SU-DHL-6 (cell line): ENCODE data around the gene ATP6V1C2.
"Not testable (repeated sequence)": the region's sequence is repeated elsewhere in the genome, so short reads cannot be mapped to it uniquely, and the experiment has no call there.

Source experiments
- H2AFZ ChIP-seq: fragments of 200-600 bp; sonication (generic); 2 replicates; pipeline ENCODE4 v1.6.1; 2014; ENCODE audit warnings: low read depth, mild to moderate bottlenecking, moderate library complexity, mixed read lengths, antibody characterized with exemption, low read length; ENCODE audit not compliant: severe bottlenecking
- H3F3A ChIP-seq: fragments of 200-600 bp; shearing (Covaris generic); 2 replicates; pipeline ENCODE4 v1.6.0; 2016; ENCODE audit warnings: antibody characterized with exemption, mild to moderate bottlenecking; ENCODE audit not compliant: insufficient read depth
- H3K27ac ChIP-seq: fragments of 200-600 bp; sonication (generic); 2 replicates; pipeline ENCODE4 v1.5.1; 2016; ENCODE audit warnings: low read depth, mild to moderate bottlenecking, low read length, moderate library complexity, mixed read lengths
- H3K27me3 ChIP-seq: fragments of 200-600 bp; sonication (generic), shearing (Covaris generic); 2 replicates; pipeline ENCODE4 v1.6.0; 2014; ENCODE audit warnings: mild to moderate bottlenecking, low read length
- H3K36me3 ChIP-seq: fragments of 200-600 bp; sonication (generic); 2 replicates; pipeline ENCODE4 v1.6.1; 2014; ENCODE audit warnings: mild to moderate bottlenecking, low read length, mixed read lengths
- H3K4me2 ChIP-seq: fragments of 300-600, 200-600 bp; shearing (Covaris generic), sonication (generic); 2 replicates; pipeline ENCODE4 v1.6.0; 2014; ENCODE audit warnings: low read length, low read depth, mild to moderate bottlenecking; ENCODE audit not compliant: poor library complexity, severe bottlenecking
- H3K4me3 ChIP-seq: fragments of 200-600 bp; sonication (generic); 2 replicates; pipeline ENCODE4 v1.5.1; 2014; ENCODE audit warnings: antibody characterized with exemption, low read length, mild to moderate bottlenecking, mixed read lengths; ENCODE audit not compliant: insufficient read depth, poor library complexity, severe bottlenecking
- H3K79me2 ChIP-seq: fragments of 200-600 bp; sonication (generic); 2 replicates; pipeline ENCODE4 v1.6.1; 2014; ENCODE audit warnings: mild to moderate bottlenecking, low read length, moderate library complexity; ENCODE audit not compliant: insufficient read depth
- H3K9ac ChIP-seq: fragments of 200-600 bp; sonication (generic); 2 replicates; pipeline ENCODE4 v1.7.0; 2014; ENCODE audit warnings: mild to moderate bottlenecking, low read length
- H3K9me2 ChIP-seq: fragments of 200-600 bp; sonication (generic); replicated peaks from 2 replicates; pipeline ENCODE4 v1.6.1; 2014; ENCODE audit warnings: low read length; ENCODE audit not compliant: insufficient read depth
- H3K9me3 ChIP-seq: fragments of 200-600 bp; sonication (generic); 2 replicates; pipeline ENCODE4 v1.6.1; 2014; ENCODE audit warnings: low read length, mixed read lengths; ENCODE audit not compliant: insufficient read depth
- H4K20me1 ChIP-seq: fragments of 200-600 bp; sonication (generic); 2 replicates; pipeline ENCODE4 v1.6.1; 2014; ENCODE audit warnings: low read depth, mild to moderate bottlenecking, antibody characterized with exemption, low read length, moderate library complexity, mixed read lengths
- EZH2phosphoT487 ChIP-seq: fragments of 200-600 bp; sonication (generic), shearing (Covaris generic); conservative IDR thresholded peaks from 2 replicates; pipeline ENCODE4 v1.6.1; 2018; ENCODE audit warnings: mild to moderate bottlenecking, antibody characterized with exemption, low read length, moderate library complexity, mixed read lengths
- TF ChIP-seq, protein P1 (sequence below): fragments of 200-600 bp; sonication (generic); IDR thresholded peaks from one replicate; pipeline ENCODE4 v1.5.1; 2017; ENCODE audit warnings: antibody characterized with exemption, mild to moderate bottlenecking, low read length, moderate library complexity; ENCODE audit not compliant: insufficient read depth, poor library complexity, severe bottlenecking

Gene ATP6V1C2

GRCh38 chr2:10802657-10803056 is 81.2 kb downstream of the ATP6V1C2 start:
- H3K4me3 ChIP-seq = no peak overlapping the region
- no peak overlapping the region for H3K9ac ChIP-seq
- H3K79me2 ChIP-seq = peaks cover 83% of the 10 kb centered on the region
- no peak overlapping the region for H2AFZ ChIP-seq
- H3K4me2 ChIP-seq = no peak overlapping the region
- H4K20me1 ChIP-seq = peaks cover 30% of the 10 kb centered on the region
- H3K9me3 ChIP-seq = no peaks in the 10 kb centered on the region
- H3K9me2 ChIP-seq = no peaks in the 10 kb centered on the region
- H3K36me3 ChIP-seq = peaks cover 39% of the 10 kb centered on the region; the same call in 1 of the 2 replicates
- TF ChIP-seq, protein P1, sequence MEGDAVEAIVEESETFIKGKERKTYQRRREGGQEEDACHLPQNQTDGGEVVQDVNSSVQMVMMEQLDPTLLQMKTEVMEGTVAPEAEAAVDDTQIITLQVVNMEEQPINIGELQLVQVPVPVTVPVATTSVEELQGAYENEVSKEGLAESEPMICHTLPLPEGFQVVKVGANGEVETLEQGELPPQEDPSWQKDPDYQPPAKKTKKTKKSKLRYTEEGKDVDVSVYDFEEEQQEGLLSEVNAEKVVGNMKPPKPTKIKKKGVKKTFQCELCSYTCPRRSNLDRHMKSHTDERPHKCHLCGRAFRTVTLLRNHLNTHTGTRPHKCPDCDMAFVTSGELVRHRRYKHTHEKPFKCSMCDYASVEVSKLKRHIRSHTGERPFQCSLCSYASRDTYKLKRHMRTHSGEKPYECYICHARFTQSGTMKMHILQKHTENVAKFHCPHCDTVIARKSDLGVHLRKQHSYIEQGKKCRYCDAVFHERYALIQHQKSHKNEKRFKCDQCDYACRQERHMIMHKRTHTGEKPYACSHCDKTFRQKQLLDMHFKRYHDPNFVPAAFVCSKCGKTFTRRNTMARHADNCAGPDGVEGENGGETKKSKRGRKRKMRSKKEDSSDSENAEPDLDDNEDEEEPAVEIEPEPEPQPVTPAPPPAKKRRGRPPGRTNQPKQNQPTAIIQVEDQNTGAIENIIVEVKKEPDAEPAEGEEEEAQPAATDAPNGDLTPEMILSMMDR = no peak
- no peak for TF ChIP-seq EZH2phosphoT487
- no peaks in the 10 kb centered on the region for H3K27me3 ChIP-seq
- H3K27ac ChIP-seq = no peak overlapping the region
- H3F3A ChIP-seq = peaks cover 3% of the 10 kb centered on the region

- H3K27me3 ChIP-seq, H3K9me2 ChIP-seq, H3K4me2 ChIP-seq, H2AFZ ChIP-seq, H3K27ac ChIP-seq, H3K9me3 ChIP-seq, H3K4me3 ChIP-seq, H3K9ac ChIP-seq: not testable (repeated sequence)
- Histone ChIP-seq H3F3A (peaks cover 11% of the 10 kb centered on the region), H3K36me3 (peaks cover 42% of the 10 kb centered on the region), H3K79me2 (peaks cover 86% of the 10 kb centered on the region), H4K20me1 (peaks cover 38% of the 10 kb centered on the region)
Observed at GRCh38 chr2:10805990-10806389, 84.6 kb downstream of the ATP6V1C2 start.

DNA sequence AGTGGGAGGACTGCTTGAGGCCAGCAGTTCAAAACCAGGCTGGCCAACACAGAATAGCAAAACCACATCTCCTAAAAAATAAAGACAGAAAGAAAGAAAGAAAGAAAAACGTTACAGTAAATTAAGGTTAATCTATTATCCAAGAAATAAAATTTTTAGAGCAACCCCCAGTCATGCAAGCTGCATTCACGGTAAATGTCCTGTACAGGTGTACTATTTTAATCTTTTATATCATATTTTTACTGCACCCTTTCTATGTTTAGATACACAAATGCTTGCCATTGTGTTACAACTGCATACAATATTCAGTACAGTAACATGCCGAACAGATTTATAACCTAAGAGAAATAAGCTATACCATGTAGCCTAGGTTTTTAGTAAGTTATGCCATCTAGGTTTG is 85.1 kb downstream of the ATP6V1C2 start:
- H3F3A ChIP-seq = peaks cover 16% of the 10 kb centered on the region
- no peak overlapping the region for H2AFZ ChIP-seq
- H3K79me2 ChIP-seq = peaks cover 86% of the 10 kb centered on the region
- no peak overlapping the region for H3K4me3 ChIP-seq
- TF ChIP-seq, protein P1 = no peak
- no peak for TF ChIP-seq EZH2phosphoT487
- H3K9me2 ChIP-seq = no peaks in the 10 kb centered on the region
- H4K20me1 ChIP-seq = peaks cover 38% of the 10 kb centered on the region
- H3K9ac ChIP-seq = no peak overlapping the region
- no peak overlapping the region for H3K27ac ChIP-seq
- H3K36me3 ChIP-seq = peaks cover 38% of the 10 kb centered on the region
- H3K9me3 ChIP-seq = no peaks in the 10 kb centered on the region
- peak overlapping the region; percentile 2 for H3K4me2 ChIP-seq
- H3K27me3 ChIP-seq = no peaks in the 10 kb centered on the region

- Histone ChIP-seq H3K9me2 (no peaks in the 10 kb centered on the region), H4K20me1 (peaks cover 25% of the 10 kb centered on the region), H3K27ac (peak overlapping the region; percentile 69), H2AFZ (no peak overlapping the region), H3F3A (peaks cover 16% of the 10 kb centered on the region), H3K9me3 (no peaks in the 10 kb centered on the region), H3K27me3 (no peaks in the 10 kb centered on the region), H3K79me2 (peaks cover 68% of the 10 kb centered on the region), H3K36me3 (peaks cover 29% of the 10 kb centered on the region), H3K9ac (peak overlapping the region; percentile 97), H3K4me2 (peak overlapping the region; percentile 79), H3K4me3 (peak overlapping the region; percentile 65)
- TF ChIP-seq, protein P1 = no peak
- TF ChIP-seq EZH2phosphoT487 = no peak
Observed at GRCh38 chr2:10810202-10811161, 89.1 kb downstream of the ATP6V1C2 start.
